GM23338 (cell line): Measurements from ENCODE around the gene GALNT9.
"Not testable (repeated sequence)": the region's sequence is repeated elsewhere in the genome, so short reads cannot be mapped to it uniquely, and the experiment has no call there.

Experiments
- CREB1 ChIP-seq: fragments of 250-450 bp; sonication (Bioruptor Pico); IDR thresholded peaks from 2 replicates; pipeline ENCODE4 v1.5.0; 2020; ENCODE audit warnings: low read depth, mild to moderate bottlenecking, moderate library complexity
- EZH2 ChIP-seq: fragments of 200-600 bp; sonication (generic); IDR thresholded peaks from one replicate; pipeline ENCODE4 v1.8.0; 2017; ENCODE audit warnings: antibody characterized with exemption, mild to moderate bottlenecking, low read depth; ENCODE audit not compliant: unreplicated experiment
- EZH2phosphoT487 ChIP-seq: fragments of 200-600 bp; sonication (generic); IDR thresholded peaks from one replicate; pipeline ENCODE4 v1.8.1; 2018; ENCODE audit warnings: antibody characterized with exemption; ENCODE audit not compliant: unreplicated experiment
- POLR2AphosphoS5 ChIP-seq: IDR thresholded peaks from 2 replicates; pipeline ENCODE4 v1.6.1; 2016; ENCODE audit warnings: antibody characterized with exemption, low read depth
- ZNF331 ChIP-seq: fragments of 250-450 bp; sonication (Bioruptor Pico); IDR thresholded peaks from 2 replicates; pipeline ENCODE4 v1.5.0; 2020; ENCODE audit warnings: low read depth, mild to moderate bottlenecking, moderate library complexity
- TF ChIP-seq, protein P1 (sequence below), 2 experiments: fragments of 200-600 bp in 1 of 2; sonication (generic) in 1 of 2; conservative IDR thresholded peaks; 2 replicates each; pipeline versions ENCODE4 v1.5.1 to v1.6.1; 2016 to 2017; ENCODE audit warnings: antibody characterized with exemption in 2 of 2, low read depth in 2 of 2, mild to moderate bottlenecking in 2 of 2, moderate library complexity in 1 of 2
- TF ChIP-seq, protein P2 (sequence below): IDR thresholded peaks from 2 replicates; pipeline ENCODE4 v1.6.1; 2016; ENCODE audit warnings: antibody characterized with exemption

DNA sequence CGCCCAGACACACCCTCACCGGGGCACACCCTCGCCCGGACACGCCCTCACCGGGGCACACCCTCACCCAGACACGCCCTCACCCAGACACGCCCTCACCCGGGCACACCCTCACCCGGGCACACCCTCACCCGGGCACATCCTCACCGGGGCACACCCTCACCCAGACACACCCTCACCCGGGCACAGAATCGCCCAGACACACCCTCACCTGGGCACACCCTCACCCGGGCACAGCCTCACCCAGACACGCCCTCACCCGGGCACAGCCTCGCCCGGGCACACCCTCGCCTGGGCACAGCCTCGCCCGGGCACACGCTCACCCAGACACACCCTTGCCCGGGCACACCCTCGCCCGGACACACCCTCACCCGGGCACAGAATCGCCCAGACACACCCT lies 24.5 kb downstream of the GALNT9 start:
- TF ChIP-seq ZNF331; EZH2; CREB1 (CRISPR knock-in tag); EZH2phosphoT487; POLR2AphosphoS5: not testable (repeated sequence)
- TF ChIP-seq, protein P1, sequence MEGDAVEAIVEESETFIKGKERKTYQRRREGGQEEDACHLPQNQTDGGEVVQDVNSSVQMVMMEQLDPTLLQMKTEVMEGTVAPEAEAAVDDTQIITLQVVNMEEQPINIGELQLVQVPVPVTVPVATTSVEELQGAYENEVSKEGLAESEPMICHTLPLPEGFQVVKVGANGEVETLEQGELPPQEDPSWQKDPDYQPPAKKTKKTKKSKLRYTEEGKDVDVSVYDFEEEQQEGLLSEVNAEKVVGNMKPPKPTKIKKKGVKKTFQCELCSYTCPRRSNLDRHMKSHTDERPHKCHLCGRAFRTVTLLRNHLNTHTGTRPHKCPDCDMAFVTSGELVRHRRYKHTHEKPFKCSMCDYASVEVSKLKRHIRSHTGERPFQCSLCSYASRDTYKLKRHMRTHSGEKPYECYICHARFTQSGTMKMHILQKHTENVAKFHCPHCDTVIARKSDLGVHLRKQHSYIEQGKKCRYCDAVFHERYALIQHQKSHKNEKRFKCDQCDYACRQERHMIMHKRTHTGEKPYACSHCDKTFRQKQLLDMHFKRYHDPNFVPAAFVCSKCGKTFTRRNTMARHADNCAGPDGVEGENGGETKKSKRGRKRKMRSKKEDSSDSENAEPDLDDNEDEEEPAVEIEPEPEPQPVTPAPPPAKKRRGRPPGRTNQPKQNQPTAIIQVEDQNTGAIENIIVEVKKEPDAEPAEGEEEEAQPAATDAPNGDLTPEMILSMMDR (conservative IDR thresholded peaks at IDR 0.05; ENCODE audit: low read depth in 2 of 2) = not testable (repeated sequence)
- TF ChIP-seq, protein P2, sequence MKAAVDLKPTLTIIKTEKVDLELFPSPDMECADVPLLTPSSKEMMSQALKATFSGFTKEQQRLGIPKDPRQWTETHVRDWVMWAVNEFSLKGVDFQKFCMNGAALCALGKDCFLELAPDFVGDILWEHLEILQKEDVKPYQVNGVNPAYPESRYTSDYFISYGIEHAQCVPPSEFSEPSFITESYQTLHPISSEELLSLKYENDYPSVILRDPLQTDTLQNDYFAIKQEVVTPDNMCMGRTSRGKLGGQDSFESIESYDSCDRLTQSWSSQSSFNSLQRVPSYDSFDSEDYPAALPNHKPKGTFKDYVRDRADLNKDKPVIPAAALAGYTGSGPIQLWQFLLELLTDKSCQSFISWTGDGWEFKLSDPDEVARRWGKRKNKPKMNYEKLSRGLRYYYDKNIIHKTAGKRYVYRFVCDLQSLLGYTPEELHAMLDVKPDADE = not testable (repeated sequence)
